HG02938 (cell line): Measurements from ENCODE around the gene UGT1A7.
"Not testable (repeated sequence)": the region's sequence is repeated elsewhere in the genome, so short reads cannot be mapped to it uniquely, and the experiment has no call there.

Experiments
- ATAC-seq: cut with Tn5 transposase; IDR thresholded peaks from one replicate; pipeline ENCODE4 v1.9.1; 2021; ENCODE audit warnings: mild to moderate bottlenecking, moderate library complexity; ENCODE audit not compliant: unreplicated experiment

The UGT1A7 gene

DNA sequence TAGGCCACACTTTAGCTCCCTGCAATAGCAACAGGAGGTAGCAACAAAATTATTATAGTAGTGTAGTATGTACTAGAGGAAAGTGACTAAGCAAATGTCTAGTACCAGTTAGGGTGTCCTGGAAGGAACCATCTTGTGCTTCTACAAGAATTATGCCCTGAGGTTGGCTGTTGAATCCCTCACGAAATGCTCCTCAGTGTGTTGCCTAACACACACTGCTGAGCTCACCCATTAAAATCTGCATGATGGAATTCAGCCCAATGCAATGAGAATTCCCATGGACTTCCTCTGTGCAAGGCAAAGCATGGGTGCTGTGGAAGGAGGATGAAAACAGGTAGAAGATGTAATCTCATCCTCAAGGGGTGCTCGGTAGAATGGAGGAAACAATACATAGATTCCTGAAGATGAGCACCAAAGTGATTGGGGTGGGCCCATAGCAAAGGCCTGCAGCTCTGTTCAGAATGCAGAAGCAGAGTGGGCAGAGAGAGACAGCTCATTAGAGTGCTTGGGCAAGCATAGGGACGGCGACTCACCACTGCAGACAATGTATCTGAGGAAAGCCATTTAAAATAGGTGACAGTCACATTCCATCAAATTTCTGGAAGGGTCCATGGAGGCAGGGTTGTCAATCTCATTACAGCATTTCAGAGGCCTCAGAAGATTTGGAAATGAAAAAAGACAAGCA, 1.2 kb upstream of the UGT1A7 start:
- ATAC-seq = no peak

DNA sequence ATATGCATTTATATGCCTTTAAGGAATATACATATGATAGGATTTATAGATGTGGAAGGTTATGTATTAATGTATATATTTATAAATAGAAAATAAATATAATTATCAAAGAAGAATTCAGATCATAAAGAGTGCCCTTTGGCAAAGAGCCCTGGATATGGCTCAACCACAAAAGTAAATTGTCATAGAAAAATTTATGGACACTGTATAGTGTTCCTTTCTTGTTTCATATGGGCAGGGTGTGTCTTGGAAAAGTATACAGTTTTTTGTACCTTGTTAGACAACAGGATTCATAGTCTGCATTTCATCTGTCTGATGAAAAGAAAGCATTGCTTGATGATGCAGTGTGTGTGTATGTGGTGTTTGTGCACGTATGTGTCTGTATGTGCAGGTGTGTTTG, 2.9 kb downstream of the UGT1A7 start:
- ATAC-seq = no peak

DNA sequence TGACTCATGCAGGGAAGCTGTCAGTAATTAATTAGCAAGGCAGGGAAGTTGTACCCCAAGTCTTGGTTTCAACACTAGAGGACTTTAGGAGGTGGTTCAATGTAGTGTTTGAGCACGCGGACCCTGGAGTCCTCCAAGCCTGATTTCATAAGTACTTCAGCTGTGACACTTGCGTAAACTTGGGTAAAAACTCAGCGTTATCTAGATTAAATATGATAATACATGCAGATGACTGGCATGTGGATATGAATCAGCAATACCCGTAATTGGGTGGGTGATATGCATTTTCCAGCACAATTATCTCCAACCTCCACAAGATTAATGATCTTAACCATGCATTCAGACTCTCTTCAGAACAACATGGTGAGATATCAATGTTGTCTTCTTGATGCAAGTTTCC, 5.2 kb downstream of the UGT1A7 start:
- ATAC-seq = no peak

DNA sequence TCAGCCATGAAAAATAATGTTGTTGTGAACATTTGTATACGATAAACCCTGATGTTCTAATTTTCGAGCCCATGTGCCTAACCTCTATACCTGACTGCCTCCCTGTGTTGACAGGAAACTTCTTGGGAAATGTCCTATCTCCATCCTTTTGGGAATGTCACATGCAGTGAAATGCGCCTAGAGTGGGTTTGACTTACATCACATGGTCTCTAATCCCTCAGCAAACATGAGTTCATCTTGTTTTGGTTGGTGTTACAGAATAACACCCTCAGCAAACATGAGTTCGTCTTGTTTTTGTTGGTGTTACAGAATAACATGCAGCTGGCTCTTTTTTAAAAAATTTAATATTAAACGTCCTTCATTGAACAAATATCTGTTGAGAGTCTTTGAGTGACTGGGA, 6.6 kb downstream of the UGT1A7 start:
- ATAC-seq = no peak

DNA sequence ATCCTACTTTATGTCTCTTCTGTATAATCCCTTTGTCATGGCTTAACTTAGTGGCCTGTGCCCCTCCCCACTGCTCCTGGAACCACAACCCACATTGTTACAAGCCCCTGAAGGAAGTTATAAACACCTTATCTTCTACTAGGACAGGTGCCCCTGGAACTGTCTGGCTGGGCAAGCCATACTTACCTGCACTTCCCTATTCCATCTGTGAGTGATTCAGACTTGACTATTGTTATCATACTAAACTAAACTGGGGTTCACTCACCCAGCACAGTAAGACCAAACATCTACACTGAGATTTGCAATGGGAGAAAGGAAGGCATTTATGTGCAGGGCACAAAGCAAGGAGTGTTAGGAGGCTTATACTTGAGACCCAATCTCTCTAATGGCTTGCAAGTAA, 7.3 kb downstream of the UGT1A7 start:
- no peak for ATAC-seq

DNA sequence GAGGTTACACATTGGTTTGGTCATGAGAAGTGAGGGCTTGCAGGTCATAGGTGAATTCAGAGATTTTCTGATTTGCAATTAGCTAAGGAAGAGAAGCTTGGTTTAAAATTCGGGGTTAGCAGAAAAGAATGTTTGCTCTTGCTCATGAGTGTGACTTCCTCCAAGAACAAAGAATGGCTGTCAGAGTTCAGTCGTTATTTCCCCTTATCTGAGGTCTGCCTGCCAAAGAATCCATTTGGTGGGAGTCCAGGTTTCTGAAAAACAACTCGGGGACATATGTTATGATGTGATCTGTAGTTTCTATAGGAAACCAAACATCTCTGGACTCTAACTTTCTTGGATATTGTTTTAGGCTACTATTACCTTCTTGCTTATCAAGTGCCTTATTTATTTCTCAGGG, 7.8 kb downstream of the UGT1A7 start:
- ATAC-seq = no peak

DNA sequence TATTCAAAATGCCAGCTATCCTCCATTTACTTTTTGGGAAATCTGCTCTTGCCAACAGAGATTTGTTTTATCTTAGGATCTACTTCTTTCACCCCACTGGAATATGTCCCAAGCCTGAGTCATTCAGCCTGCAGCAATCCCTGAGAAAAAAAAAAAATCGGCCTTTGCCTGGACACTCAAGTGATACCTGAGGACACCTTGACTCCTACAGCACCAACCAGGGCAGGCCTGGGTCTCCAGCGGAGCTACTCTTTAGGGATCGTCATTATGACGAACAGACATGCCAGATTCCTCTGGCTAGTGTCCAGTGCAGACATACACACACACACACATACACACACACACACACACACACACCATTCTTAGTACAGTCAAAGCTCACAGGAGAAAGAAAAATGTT, 8.7 kb downstream of the UGT1A7 start:
- no peak for ATAC-seq

DNA sequence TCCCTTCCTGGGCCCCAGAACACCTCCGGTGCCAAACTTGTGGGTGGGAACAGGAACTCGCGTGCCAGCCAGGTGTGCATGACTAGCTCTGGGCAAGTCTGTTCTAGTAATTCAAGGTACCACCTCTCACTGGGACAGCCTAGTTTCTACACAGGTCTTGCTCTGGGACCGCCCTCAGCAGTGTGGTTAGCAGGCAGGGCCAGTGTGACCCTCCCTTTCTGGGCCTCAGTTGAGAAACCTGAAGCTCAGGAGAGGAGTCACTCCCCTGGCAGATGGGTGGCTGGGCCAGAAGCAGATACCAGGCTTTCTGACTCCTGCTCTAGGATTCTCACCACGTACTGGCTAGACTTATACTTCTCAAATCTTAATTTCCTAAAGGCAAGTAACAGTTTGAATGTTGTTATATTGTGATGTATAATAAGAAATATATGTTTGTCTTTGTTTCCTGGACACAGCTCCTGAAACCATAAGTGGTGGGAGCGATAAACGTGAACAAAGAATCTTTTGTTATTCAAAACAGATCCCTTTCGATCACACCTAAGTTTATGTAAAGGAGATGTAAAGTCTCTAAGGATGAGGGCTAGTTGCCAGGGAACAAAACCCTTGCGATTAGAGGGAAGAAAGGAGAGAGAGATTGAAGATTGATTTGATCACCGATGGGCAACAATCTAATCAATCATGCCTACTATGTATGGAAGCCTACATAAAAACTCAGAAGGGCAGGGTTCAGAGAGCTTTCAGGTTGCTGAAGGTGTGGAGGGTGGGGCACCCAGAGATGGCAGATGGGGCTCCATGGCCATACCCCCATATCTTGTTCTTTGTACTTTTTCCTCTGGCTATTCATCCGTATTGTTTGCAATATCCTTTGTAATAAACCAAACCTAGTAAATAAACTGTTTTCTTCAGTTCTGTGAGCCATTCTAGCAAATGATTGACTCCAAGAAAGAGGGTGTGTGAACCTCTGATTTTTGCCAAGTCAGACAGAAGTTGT, 10.0 kb downstream of the UGT1A7 start:
- no peak for ATAC-seq

DNA sequence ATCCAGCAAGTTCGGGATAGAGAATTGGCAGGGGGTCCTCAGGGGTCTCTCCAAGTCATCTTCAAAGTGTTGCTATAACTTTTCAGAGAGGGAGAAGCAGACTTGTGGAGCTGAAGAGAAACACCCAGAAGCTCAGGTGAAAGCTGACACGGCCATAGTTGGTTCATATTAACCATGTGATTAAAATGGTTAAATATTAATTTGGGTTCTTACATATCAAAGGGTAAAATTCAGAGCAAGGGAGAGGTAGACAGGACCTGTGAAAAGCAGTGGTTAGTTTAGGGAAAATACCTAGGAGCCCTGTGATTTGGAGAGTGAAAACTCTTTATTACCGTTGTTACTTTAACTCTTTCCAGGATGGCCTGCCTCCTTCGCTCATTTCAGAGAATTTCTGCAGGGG, 10.9 kb downstream of the UGT1A7 start, which contains the start of gene UGT1A6:
Gene UGT1A6 (plus strand): TSS at position 243 of the 400 bp plus-strand sequence. CDS start 115 bp downstream, at position 358.
- no peak for ATAC-seq

DNA sequence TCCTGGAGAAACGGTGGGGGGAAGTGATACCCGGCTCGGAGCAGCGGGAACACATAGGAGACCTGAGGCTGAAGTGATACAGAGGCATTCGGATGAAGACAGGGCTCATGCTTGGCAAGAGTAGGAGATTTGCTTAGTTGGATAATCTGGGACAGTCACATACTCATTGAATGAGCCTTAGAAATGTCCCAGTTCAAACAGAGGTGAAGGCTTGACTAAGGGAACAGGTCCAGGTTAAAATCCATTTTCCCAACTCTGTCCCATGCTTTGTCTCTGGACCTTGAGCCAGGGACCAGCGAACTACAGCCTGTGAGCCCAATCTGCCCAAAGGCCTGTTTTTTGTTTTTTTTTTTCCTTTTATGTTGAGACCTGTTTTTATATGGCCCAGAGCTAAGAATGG, 12.3 kb downstream of the UGT1A7 start:
- ATAC-seq = no peak

DNA sequence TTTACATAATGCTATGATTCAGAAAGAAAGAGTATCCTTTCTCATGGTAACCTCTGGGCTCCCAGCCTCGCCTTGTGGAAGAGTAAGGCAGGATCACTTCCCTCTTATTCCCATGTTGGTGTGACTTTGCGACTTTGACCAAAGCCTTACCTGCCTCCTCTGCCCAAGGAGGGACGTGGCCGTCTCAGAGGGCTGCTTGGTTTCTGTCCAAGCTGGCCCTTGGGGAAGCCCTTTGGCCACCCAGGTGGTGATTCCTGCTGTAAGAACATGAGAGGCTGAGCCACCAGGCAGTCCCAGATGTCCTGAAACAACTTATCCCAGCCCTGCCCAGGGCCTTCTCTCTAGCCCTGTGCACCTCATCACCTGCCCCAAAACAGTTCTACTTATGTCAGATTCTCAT, 17.0 kb downstream of the UGT1A7 start:
- no peak for ATAC-seq

DNA sequence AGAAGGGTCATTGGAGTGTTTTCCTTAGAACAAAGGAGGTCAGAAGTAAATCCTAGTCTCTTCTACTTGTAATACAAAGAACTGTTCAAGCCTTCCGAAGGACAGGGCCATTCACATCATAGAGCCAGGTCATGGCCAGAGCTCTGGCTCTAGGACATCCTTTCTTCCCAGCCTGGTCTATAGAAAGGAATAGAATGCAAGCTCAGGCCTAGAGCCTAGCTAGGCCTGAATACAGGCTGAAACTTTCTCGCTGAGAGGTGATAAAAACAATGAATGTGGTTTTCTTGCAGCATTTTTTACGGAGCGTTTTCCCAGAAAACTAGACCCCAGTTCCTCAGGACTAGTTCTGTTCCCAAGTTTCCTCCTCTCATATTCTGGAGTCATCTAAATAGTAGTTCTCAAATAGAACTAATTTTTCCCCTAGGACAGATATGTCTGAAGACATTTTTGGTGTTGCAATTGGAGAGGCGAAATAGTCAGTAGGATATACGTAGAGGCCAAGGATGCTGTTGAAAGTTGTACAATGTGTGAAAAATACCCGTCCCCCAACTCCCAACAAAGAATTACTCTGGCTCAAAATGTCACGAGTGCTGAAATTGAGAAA, 17.8 kb downstream of the UGT1A7 start:
- ATAC-seq = no peak

DNA sequence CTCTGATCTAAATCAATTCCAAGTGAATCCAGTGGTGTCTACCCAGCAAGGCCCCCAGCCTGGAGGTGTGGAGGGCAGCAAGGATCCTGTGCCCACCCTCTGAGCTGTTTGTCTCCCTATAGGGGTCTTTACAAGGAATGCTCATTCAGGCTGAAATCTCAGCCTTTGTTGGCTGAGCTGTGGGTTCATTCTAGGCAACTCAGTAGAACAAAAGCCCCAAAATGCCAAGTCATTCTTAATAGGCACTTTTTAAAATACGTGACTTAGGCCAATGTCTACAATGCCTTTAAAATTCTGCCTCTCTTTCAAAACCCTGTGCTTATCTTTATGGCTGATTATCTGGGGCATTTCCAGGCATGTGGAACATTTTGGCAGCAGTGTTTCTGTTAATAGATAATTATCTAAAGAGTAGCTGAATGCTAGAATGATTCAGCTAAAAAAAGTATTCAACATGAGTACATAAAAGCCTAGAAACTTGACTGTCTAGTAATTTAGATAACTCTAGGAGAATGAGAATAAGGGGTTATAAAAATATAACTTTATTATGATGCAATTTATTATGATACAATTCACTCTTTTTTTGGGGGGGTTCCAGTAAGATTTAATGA, 18.4 kb downstream of the UGT1A7 start:
- no peak for ATAC-seq

DNA sequence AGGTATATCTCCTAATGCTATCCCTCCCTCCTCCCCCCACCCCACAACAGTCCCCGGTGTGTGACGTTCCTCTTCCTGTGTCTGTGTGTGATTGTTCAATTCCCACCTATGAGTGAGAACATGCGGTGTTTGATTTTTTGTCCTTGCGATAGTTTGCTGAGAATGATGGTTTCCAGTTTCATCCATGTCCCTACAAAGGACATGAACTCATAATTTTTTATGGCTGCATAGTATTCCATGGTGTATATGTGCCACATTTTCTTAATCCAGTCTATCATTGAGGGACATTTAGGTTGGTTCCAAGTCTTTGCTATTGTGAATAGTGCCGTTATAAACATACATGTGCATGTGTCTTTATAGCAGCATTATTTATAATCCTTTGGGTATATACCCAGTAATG, 19.1 kb downstream of the UGT1A7 start:
- ATAC-seq = not testable (repeated sequence)

DNA sequence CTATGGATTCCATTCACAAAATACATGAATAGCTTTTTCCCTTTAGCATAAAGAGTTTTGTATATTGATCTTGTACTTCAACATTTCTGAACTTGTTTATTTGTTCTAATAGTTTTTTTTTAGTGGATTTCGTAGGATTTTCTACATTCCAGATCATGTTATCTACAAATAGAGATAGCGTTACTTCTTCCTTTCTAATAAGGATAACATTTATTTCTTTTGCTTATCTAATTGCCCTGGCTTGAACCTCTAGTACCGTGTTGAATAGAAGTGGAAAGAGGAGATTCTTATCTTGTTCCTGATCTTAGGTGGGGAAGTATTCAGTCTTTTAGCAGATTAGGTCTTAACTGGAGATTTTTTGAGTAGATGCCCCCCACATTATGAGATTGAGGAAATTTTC, 20.5 kb downstream of the UGT1A7 start:
- ATAC-seq = no peak

DNA sequence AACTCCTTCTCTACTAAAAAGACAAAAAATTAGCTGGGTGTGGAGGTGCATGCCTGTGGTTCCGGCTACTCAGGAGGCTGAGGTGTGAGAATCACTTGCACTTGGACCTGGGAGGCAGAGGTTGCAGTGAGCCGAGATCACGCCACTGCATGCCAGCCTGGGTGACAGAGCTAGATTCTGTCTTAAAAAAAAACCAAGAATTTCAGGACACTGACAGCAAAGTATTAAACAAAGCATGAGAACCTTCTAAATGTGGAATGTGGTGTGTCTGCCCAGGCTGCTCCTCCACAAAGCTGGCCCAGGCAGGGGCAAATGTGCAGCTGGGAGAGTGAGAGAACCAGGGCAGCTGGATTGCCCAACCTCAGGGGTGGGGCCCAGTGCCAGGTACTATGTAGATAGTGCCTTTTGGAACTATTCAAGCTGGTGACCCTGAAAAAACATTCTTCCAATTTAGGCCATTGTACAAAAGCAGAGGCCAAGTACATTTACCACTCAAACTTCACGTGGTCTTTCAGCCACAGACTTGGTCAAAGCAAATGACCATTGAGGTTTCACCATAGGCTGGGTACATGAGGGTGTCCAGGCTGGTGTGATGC, 24.3 kb downstream of the UGT1A7 start:
- no peak for ATAC-seq

DNA sequence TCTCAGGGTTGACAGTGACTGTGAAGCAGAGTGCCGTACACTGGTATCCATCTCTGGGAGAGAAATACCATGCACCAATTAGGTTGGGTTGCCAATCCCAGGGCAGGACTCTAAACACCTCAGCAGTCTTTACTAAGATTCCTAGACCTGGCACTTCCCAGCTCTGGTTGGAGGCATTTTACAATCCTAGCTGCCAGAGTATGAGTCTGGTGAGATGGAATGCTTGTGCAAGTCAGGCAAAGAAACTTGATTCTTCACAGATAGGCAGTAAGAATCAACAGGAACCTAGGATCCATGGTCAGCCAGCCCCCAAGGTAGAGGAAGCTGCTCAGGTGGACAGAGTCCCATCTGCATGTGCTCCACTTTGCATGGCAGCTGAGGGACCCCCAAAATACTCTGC, 25.0 kb downstream of the UGT1A7 start:
- no peak for ATAC-seq

DNA sequence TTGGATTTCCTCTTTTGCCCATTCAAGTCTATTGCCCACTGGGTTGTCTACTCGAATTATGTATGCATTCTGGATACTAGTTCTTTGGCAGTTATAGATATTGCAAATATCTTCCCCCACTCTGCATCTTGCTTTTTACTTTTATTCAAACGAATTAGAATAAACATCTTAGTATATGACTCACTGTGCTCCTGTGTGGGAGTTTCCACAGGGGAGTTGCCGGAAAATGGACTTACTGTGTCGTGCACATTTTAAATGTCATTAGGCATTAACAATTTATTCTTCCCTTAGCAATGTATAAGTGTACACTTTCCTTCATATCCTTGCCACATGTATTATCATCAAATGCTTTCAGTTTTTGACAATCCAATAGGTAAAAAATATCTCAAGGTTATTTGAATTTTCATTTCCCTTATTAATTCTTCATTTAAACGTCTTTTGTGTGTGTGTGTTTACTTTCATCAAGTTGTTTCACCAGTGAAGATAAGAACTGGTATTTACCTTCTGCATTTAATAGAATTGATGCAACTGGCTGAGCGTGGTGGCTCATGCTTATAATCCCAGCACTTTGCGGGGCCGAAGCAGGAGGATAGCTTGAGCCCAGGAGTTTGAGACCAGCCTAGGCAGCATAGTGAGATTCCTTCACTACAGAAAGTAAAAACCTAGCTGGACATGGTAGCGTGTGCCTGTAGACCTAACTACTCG, 26.4 kb downstream of the UGT1A7 start:
- ATAC-seq = no peak

DNA sequence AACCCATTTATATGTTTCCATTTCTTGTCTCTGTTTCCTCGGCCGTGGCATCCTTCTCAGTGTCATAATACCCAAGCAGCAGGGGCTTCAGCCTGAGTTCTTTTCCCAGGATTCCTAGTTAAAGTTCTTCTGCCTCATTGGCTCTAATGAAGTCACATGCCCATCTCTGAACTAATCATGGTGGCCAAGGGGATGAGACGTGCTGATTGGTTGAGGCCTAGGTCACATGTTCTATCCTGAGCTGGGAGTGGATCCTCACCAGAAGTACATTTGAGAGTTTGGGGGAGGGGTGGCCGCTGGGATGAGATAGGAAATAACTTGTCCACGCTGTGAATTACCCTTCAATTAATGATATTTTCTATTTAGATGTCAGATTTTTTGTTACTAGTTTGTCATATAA, 27.2 kb downstream of the UGT1A7 start:
- ATAC-seq = no peak

DNA sequence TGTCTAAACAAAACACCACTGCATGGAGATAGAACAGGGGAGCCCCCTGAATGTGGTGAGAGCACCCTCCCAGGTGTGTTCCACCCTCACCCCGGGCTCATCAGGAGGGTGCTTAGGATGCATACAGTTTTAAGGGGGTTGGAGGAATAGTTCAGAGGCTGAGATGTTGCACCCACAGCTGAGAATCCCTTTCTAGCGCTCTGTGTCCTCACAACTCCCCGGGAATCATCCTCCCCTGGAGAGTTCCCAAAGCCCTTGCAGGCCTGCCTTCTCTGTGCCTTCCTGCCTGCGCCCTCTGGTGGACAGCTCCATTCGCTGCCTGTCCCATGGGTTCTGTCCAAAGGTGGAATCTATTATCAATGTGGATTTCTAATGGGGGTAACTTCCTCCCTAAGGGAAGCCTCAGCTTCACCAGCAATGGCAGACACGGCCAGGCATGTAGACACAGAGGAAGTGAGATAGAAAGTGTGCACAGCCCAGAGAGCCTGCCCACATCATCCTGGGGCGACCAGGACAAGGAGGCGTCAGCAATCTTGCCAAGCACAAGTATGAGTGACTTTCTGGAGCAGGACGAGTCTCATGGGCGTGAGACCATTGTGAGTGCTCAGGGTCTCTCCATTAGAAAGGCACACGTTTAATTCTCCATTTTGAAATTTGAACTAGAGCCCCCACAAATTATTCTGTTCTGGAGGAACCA, 29.8 kb downstream of the UGT1A7 start:
- no peak for ATAC-seq
